Hindlimb muscle (tissue), 1 donor: ENCODE results near the gene CXCL1. TPM values are rescaled to one million over a fixed set of nuclear protein-coding genes. Genes with fewer than 3 reads are reported as not detected.

ENCODE experiments used
- DNase-seq: peaks from one replicate; pipeline ENCODE4 v3.0.0-alpha.2; 2013
- polyA plus RNA-seq: library from polyadenylated mRNA; unstranded; fragments of 120-200 nt; gene quantifications from one replicate; pipeline ENCODE4 v1.2.1, GENCODE V29; 2013; ENCODE audit not compliant: insufficient read length

The CXCL1 gene
- polyA plus RNA-seq = not detected

DNA sequence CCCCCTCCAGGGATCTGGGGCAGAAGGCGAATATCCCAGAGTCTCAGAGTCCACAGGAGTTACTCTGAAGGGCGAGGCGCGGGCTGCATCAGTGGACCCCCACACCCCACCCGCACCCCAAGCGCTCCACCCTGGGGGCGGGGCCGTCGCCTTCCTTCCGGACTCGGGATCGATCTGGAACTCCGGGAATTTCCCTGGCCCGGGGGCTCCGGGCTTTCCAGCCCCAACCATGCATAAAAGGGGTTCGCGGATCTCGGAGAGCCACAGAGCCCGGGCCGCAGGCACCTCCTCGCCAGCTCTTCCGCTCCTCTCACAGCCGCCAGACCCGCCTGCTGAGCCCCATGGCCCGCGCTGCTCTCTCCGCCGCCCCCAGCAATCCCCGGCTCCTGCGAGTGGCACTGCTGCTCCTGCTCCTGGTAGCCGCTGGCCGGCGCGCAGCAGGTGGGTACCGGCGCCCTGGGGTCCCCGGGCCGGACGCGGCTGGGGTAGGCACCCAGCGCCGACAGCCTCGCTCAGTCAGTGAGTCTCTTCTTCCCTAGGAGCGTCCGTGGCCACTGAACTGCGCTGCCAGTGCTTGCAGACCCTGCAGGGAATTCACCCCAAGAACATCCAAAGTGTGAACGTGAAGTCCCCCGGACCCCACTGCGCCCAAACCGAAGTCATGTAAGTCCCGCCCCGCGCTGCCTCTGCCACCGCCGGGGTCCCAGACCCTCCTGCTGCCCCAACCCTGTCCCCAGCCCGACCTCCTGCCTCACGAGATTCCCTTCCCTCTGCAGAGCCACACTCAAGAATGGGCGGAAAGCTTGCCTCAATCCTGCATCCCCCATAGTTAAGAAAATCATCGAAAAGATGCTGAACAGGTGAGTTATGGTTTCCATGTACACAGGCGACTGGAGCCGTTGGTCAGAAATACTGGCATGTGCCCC is at the start of gene CXCL1:
Gene CXCL1 (plus strand): TSS at position 264 of the 926 bp plus-strand sequence. CDS start 78 bp downstream, at position 342.
- DNase-seq = no peak

DNA sequence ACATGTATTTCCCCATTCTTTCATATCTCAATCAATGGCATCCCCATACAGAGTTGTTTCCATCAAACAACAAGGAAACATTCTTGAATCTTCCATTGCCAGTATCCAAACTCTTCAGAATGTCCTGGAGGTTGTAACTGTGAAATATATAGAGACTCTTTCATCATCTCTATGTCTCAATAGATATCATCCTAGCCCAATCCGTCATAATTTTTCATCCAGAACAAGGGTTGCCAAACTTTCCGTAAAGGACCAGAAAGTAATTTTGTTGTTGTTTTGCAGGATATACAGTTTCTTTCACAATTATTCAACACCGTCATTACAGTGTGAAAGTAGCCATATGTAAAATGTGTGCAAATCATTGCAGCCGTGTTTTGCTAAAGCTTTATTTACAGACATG is 47.9 kb upstream of the CXCL1 start:
- DNase-seq = no peak

DNA sequence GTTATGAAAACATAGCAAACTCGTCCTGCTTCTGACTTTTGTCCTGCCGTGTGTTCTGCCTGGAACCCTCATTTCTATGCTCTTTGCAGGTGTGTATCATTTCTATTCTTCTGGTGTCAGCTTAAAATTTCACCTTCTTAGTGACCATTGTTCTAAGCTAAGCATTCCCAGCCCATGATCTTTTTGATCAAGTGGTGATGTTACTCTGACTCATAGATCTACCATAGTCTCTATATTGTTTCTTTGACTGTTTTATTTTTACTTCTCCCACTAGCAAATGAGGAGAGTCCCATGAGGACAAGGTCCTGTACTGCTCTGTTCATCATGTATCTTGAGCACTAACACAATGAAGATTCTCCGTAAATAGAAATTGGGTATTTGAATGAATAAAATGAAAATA is 46.8 kb upstream of the CXCL1 start:
- no peak for DNase-seq

DNA sequence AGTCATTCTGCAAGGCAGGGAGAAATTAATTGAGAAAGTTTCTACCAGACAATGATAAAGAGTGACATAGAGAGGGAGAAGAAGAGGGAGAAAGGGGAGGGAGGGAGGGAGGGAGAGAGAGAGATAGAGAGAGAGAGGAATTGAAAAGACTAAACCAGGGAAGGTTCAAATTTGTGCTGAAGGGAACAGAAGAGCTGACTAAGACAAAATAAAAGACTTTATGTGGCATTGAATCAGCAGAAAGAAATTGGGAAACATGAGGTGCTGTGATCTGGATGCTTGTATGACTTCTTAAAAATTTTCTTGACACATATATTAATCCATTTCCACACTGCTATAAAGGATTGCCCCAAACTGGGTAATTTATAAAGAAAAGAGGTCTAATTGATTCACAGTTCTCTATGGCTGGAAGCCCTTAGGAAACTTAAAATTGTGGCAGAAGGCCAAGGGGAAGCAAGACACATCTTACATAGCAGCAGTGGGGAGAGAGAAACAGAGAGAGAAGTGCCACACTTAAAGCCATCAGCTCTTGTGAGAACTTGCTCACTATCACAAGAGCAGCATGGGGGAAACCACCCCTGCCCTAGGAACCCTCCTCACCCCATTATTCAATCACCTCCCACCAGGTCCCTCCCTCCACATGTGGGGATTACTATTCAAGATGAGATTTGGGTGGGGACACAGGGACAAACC is 46.2 kb upstream of the CXCL1 start:
- DNase-seq = no peak

DNA sequence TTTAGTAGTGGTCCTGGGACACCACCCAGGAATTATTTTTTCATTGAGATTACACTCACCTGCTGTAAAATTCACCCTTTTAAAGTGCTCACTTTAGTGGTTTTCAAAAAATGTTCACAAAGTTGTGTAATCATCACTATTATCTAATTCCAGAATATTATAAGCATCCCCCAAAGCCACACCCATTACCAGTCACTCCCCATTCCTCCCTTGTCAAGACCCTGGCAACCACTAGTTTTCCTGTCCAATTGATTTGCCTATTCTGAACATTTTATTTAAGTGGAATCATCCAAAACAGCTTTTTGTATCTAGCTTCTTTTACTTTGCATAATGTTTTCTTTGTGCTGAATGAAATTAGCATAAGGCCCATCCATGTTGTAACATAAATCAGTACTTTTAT is 45.4 kb upstream of the CXCL1 start:
- no peak for DNase-seq

DNA sequence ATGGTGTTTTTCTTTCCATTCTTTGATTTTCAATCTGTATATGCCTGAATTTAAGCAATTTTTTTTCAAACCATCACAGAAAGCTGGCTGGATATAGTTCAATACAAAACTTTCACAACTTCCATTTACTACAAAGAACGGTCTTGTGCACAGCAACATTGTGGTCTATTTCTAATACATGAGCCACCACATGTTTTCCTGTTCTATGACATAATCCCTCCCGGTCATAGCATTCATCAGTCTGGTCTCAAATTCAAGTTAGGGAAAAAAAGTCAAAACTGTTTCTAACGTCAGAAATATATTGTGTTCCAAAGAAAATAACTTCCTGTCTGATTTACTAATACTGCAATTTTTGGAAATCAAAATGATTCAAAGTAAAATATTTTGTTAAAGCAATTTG is 40.2 kb upstream of the CXCL1 start:
- no peak for DNase-seq

DNA sequence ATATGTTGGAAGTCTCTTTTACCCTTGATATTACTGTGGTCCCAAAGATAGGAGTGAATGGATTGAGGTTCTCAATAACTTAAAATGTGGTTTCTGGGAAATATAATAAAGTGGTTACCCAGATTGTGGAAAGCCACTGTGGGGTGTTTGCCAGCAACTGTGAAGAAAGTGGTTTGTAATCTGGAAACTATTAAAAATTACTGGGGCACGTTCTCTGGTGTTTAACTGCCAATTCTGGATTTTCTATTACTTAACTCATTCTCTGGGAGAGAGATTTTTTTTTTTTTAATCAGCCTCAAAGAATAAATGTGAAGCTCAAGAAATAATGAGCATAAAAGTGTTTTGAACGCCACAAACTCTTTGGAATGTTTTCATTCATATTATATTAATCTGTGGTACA is 37.6 kb upstream of the CXCL1 start:
- no peak for DNase-seq

DNA sequence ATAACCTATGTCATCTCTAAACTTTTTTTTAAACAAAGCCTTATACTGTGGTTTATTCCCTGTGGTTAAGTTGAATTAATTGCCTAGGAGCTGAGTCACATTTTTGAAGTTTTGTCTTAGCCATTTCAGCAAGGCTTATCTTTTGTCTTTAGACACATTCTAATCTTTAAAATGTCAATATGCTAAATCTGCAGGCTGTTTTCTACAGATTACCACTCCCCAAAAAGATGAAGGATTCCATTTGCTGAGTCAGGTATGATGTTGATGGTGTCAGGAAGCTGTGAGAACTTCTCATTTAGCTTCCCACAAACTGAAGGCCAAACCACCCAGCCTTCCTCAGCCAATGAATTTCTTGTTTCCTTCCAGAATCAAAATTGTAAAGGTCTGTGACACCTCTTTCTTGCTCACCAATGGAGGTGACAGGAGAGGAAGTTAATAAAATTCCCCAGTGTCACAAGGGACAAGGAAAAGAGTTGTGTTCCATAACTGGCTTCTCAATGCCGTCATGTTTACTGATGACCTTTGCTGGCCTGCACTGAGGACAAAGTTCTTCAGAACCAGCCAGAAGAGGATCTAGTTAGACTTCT is 36.4 kb upstream of the CXCL1 start:
- DNase-seq = no peak

DNA sequence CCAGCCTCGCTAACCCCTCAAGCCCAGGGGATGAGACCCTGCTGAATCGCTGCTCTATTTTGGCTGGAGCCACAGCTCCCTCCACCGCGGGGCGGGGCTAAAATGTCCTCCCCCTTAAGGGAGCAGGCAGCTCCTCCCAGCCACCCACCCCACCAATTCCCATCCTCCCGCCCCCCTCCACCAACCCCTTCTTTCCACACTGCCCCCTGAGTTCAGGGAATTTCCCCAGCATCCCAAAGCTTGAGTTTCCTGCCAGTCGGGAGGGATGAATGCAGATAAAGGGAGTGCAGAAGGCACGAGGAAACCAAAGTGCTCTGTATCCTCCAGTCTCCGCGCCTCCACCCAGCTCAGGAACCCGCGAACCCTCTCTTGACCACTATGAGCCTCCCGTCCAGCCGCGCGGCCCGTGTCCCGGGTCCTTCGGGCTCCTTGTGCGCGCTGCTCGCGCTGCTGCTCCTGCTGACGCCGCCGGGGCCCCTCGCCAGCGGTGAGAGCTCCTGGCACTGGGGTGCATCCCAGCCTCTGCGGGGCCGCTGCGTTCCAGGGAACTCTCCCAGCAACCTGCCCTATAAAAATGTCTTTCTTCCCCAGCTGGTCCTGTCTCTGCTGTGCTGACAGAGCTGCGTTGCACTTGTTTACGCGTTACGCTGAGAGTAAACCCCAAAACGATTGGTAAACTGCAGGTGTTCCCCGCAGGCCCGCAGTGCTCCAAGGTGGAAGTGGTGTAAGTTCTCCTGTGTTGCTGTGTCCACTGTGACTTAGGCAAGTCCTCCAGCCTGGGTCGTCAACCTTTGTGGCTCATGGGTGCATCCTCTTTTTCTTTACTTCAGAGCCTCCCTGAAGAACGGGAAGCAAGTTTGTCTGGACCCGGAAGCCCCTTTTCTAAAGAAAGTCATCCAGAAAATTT is 32.6 kb upstream of the CXCL1 start, which contains the start of gene CXCL6:
Gene CXCL6 (plus strand): TSS at position 306 of the 907 bp plus-strand sequence. CDS start 73 bp downstream, at position 379.
- no peak for DNase-seq

DNA sequence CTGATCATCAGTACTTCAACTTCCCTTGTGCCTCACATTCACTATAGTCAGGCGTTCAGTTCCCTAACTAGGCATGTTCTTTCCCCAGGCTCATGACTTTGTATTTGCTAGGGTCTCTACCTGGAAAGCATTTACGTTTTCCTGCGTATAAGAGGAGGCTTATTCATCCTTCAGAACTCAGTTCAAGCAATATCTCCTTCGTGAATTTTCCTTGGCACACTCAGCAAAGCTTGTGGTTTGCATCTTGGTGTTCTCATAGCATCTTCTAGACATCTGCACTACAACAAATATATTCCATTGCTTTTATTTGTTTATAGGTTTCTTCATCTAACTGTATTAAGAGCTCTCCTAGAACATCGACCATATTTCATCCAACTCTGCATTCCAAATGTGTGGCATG is 30.1 kb upstream of the CXCL1 start:
- no peak for DNase-seq

DNA sequence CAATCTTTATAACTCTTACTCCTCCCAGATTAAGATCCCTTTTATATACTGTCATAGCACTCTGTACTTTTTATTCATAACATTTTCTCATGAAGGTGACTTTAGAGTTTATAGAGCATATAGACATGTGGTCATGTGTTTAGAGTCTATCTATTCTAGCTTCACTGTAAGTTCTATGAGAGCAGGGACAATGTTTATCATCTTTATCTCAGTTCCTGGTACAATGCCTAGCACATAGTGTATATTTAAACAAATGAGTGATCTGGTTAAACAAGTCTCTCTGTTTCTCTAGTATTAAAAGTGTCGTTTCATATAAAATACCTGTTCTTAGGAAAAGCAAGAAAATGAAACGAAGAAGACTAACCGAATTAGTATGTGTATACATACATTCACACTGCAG is 29.5 kb upstream of the CXCL1 start:
- no peak for DNase-seq

DNA sequence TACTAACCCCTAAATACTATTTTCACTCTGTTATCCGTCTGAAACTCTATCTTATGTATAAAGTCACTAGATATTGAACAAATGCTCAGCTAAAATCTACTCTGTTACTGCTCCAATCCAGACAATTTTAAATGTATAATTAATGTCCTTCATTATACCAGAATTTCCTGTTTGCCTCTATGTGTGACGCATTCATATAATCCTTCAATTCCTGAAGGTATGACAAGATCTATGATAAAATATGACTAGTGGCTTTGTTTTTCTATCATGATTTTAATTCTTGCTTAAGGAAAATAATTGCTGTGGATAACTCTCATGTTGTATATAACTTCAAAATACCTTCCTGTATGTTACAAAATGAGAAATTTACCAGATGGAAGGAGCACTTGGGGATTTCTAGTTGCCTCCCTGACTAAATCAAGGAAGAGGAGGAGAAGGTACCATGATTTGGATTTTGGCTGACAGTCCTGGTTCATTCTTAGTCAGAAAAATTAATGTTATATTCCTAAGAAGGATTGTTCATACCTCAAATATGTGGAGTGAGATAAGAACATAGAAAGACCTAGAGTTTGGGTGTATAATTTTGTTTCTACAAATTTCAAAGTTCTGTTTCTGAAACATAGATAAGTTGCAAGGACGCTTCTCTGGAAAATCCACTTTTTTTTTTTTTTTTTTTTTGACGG is 27.8 kb upstream of the CXCL1 start:
- DNase-seq = no peak

DNA sequence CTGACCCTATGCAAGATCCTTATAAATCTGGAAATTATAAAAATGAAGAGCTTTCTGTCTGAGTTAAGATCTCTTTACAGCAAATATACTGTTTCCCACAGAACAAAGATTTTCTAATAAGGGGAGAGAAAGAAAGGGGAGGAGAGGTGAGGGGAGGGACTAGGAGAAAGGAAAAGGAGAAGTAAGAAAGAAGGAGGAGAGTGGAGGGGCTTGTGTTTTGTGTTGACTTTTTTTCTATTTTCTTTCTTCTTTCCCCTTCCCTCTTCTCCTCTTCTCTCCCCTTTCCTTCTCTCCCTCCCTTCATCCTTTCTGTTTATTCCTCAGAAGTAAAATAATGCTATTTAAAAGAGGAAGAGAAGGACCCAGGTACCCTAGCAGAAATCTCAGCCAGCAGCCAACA is 26.5 kb upstream of the CXCL1 start:
- no peak for DNase-seq

DNA sequence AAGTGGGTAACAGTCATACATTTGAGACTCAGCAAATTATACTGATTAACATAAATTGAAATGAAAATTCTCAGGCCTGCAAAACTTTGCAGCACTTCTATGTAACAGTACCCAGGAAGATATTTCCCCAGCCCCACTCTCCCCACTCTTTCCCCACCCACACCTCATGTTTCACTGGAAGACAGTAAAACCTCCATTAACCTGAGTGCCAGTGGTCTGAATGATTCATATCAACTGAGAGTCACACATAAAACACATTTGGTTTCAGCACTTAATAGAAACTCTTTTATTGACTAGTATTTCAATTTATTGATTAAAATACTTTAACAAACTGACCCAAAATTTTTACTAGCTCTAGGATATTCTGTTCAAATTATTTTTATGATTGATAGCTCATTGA is 25.8 kb upstream of the CXCL1 start:
- no peak for DNase-seq

DNA sequence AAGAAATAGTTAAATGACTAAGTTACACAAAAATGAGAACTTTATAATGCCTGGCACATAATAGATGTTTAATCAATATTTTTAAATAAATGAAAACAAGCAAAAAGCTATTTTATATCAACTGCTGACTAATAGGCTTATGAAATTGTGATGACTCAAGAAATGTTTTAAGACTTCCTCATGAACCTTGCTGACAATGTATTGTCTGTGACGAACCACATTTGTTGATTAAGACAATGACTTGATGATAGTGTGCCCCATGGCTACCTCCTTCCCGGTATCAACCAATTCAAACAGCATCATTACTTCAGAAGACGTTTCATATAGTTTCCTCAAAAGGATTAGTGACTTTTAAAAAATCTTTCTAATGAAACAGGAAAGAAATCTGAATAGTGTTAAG is 24.8 kb upstream of the CXCL1 start:
- no peak for DNase-seq

DNA sequence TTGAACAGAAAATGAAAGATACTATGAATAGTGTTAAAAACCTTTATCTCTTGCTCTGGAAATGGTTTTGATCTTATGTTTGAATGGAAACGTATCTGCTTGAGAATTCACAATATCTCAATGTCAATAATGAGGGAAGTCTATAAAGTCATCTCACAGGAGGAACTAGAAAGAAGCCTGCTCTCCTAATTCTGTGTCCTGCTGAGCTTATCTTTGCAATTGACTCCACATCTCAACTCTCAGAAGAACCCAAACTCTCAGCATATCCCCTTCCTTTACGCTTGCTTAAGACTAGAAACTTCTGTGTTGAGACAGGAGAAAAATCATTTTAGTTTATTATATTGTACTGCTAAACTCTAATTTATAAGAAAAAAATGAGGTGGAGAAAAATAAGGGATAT is 24.4 kb upstream of the CXCL1 start:
- DNase-seq = no peak

DNA sequence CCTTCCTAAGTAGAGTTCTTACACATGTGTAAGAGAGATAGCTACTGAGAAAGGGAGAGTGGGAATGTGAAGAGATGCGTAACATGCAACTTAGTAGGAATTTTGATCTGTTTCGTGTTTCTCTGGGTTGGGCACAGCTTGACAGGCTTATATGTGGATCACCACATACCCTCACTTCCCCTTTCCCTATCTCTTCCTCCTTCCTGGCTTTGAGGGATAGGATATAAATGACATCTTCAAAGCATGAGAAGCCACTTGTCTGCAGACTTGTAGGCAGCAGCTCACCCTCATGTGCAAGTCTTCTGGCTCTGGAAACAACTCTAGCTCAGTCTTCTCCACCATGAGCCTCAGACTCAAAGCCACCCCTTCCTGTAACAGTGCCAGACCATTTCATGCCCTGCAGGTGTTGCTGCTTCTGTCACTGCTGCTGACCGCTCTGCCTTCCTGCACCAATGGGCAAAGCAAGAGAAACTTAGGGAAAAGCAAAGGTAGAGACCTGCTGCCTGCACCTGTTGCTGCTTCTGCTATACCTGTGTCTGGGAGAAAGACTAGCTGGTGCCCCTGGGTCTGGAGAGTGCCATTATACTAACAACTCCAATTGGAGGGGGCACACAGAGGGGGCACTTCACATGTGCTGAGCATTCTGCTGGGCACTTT is 21.5 kb upstream of the CXCL1 start:
- DNase-seq = no peak

DNA sequence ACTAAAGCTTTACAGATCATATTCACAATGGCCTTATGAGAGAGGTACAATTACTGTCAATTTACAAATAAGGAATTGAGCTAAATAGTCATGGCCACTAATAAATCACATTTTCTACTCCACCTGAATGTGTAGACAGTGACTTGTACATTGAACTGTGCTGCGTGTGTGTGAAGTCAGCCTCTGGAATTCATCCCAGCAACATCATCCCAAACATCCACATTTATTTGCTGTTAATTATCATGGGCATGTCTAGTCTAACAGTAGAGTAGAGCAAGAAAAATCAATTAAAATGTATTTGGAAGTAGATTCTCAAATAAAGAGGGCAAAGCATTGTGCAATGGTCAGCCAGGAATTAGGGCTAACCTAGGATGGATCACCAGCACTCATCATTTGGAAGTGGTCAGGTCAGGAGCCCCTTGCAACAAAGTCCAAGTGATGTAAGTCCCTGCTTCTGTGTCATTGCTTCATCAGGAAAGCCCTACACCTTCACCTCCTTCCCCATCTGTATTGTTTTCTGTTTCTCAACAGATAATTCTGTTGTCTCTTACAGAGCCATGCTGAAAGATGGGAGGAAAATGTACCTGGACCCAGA is 20.9 kb upstream of the CXCL1 start:
- no peak for DNase-seq

DNA sequence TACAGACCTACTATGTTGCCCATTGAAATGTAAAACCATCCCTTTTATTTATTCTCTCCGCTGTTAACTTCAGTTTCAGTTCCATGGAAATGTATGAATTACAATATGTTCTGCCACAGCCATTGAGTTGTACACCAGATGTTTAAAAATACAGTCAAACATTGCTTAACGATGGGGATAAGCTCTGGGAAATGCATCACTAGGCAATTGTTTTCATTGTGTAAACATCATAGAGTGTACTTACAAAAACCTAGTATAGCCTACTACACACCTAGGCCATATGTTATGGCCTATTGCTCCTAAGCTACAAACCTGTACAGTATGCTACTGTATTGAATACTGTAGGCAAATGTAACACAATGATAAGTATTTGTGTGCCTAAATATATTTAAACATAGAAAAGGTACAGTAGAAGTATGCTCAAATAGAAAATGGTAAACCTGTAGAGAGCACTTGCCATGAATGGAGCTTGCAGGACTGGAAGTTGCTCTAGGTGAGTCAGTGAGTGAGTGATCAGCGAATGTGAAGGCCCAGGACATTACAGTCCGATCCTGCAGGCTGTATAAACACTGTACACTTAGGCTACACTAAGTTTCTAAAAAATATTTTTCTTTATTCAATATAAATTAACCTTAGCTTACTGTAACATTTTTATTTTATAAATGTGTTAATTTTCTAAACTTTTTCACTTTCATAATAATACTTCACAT is 18.8 kb upstream of the CXCL1 start:
- DNase-seq = no peak

DNA sequence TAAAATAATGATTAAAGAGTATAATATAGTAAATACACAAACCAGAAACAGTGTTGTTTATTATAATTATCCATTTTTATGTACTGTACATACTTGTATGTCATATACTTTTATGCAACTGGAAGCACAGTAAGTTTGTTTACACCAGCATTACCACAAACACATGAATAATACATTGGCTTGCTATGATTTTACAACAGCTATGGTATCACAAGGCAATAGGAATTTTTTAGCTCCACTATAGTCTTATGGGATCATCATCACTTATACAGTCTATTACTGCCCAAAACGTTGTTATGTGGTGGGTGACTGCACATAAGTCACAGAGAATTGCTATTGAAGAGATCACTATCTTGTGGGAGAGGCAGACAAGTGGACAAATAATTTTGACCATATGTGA is 17.9 kb upstream of the CXCL1 start:
- DNase-seq = no peak
